Testis (tissue), 2 donors: ENCODE results near the gene CAMKK1.

ENCODE experiments used
- POLR2A ChIP-seq: fragments of 450-650 bp; IDR thresholded peaks from one replicate; pipeline ENCODE4 v1.6.1; 2017; ENCODE audit warnings: antibody characterized with exemption, mild to moderate bottlenecking, moderate library complexity
- TF ChIP-seq, protein P1 (sequence below), 3 experiments: fragments of 450-650 bp in 2 of 3; fragments of 200-600 bp in 1 of 3; sonication (generic) in 1 of 3; IDR thresholded peaks; one replicate each; pipeline ENCODE4 v1.5.1; 2016 to 2019; ENCODE audit warnings: antibody characterized with exemption in 3 of 3, mild to moderate bottlenecking in 2 of 3, moderate library complexity in 1 of 3

DNA sequence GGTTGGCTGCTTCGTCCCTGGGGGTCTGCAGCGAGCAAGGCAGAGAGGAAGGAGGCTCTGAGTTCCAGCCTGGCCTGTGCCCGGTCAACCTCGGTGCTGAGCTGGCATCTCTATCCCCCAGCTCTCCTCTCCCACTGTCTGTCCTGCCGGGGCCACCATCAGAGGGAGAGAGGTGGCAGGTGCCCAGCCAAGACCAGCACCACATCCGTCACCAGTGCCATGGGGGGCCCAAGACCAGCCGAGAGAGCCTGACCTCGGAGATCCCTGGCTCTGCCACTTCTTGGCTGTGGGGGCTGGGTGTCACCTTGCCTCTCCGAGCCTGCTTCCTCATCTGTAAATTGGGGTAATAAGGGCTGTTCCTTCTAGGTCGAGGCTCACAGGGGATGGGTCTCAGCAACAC is 24.0 kb upstream of the CAMKK1 start:
- TF ChIP-seq, protein P1, sequence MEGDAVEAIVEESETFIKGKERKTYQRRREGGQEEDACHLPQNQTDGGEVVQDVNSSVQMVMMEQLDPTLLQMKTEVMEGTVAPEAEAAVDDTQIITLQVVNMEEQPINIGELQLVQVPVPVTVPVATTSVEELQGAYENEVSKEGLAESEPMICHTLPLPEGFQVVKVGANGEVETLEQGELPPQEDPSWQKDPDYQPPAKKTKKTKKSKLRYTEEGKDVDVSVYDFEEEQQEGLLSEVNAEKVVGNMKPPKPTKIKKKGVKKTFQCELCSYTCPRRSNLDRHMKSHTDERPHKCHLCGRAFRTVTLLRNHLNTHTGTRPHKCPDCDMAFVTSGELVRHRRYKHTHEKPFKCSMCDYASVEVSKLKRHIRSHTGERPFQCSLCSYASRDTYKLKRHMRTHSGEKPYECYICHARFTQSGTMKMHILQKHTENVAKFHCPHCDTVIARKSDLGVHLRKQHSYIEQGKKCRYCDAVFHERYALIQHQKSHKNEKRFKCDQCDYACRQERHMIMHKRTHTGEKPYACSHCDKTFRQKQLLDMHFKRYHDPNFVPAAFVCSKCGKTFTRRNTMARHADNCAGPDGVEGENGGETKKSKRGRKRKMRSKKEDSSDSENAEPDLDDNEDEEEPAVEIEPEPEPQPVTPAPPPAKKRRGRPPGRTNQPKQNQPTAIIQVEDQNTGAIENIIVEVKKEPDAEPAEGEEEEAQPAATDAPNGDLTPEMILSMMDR (IDR thresholded peaks at IDR 0.05), result no peak
- TF ChIP-seq POLR2A, result no peak
